HG03066 (cell line): ENCODE data around the gene CDC16.
A peak's percentile ranks its signal among the peaks of the same experiment; 100 is the strongest.

ENCODE experiments used
- ATAC-seq: cut with Tn5 transposase; IDR thresholded peaks from one replicate; pipeline ENCODE4 v1.9.1; 2021; ENCODE audit warnings: low read depth; ENCODE audit not compliant: unreplicated experiment

CDC16 gene

DNA sequence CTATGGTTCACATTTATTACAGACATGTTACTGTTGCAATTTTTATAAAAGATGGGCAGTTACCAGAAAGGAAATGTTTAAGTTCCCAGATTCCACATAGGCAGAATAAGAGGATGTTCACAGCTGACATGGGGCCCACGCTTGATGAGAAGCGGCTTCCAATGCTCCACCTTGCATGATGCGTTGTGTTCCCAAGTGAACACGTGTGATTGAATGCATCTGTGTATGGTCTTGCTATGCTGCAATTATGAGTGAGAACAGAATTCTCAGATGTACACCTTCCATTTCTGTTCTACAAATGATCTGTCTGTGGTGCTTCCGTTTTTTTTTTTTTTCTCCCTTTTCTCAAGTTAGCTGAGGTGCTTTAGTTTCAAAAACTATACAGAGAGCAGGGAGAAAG is 62.2 kb downstream of the CDC16 start:
- no peak for ATAC-seq

DNA sequence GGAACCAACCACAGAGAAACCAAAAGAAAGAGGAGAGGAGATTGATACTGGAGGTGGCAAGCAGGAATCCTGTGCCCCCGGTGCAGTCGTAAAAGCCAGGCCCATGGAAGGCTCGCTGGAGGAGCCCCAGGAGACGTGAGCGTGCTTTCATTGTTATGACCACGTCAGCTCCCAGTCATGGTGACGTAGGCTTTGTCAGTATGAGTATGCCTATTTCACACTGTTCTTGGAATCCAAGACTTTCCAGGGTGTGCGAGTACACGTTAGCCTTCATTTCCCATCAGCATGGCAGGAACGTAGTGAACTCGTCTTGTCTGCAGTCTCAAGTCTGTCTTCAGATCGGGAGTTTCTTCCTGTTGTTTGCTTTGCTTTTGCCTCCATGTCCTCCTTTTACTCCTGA is 64.2 kb downstream of the CDC16 start:
- no peak for ATAC-seq

DNA sequence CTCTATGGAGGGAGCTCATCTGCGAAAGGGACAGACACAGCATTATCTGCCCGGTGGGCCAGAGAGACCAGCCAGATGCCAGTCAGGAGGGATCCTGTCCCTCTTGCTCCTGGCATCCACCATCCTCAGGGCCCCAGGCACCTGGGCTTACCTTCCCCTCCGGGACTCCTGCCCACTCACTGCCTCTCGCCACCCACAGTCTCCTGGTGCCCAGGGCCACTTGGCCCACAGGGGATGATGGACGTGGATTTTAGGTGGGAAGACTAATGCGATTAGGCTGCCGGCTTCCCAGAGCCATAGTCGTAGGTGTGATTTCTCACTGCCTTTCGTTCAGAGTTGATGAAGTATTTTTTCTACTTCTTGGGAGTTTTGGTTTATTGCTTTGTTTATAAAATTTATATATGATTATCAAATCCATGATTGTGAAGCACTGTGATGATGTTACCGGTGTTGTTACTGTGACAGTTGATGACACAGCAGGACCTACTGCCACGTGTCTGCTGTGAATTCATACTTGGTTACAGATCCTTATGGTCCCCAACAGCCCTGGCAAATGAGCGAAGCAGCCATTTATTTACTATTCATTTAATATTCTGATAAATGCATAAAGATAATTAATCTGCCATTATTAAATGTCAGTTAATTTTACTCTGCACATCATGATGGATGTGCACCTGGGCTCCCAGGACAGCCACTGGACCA is 65.1 kb downstream of the CDC16 start:
- no peak for ATAC-seq

DNA sequence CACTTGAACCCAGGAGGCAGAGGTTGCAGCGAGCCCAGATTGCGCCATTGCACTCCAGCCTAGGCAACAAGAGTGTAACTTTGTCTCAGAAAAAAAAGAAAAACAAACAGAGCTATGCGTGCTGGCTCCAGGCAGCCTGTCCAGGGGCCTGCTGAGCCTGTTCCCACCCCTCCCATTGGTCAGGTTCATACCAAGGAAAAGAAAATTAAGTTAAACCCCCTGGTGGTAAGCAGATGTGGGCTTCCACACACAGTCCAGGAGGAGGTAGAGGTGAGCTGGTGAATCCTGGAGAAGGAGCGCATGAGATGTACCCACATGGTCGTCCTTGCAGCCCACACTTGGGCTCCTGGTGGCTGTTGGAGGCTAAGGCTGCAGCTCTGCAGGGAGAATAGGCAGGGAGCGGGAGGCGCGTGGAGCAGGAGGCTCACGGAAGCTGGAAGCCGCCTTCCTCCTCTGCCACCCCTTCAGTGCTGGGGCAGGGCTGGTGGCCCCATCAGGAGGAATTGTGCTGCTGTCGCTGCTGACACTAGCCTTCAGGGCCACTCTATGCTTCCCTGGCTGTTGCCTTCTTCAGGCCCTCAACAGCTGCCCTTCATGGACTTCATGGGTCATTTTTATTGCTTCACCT is 69.1 kb downstream of the CDC16 start:
- no peak for ATAC-seq

DNA sequence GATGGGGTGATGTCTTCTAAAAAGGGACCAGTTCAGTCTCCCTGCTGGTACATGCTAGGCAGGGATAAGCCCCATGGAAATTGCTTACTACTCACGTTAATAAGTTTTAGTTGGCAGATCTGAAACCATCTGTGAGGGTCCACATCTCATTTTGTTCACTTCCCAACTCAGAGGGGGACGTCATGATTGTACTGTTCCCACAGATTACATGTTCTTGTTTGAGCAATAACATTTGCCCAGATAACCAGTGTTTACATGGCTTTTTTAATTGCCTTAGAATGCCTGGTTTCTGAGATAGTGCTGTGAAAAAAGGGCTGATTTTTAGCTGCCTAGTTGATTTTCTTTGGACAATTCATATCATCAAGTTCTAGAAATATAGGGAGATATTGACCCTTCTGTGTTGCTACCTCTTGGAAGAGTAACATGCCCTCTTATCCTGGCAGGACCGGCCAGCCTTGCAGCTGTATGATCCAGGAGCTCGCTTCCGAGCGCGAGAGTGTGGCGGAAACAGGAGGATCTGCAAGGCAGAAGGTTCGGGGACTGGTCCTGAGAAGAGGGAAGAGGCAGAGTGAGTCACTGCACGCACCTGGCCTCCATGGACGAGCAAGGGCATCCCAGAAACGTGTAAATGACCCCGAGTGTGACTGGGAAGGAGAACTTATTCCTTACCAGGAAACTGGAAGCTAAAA is 69.8 kb downstream of the CDC16 start:
- ATAC-seq = no peak

DNA sequence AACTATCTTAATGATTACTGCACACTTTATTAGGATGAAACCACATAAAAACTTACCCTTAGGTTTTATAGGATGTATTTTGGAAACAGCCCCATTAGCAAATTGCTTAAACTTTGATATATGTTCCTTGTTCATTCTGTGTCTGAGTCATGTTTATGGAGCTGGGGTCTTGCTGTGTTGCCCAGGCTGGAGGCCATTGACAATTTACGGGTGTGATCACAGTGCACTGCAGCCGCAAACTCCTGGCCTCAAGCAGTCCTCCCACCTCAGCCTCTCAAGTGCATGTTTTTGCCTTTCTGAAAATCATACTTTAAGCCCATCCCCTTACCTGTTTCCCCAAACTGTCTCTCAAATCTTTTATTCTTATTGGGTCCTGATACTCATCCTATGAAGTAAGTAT is 74.4 kb downstream of the CDC16 start:
- ATAC-seq = no peak

DNA sequence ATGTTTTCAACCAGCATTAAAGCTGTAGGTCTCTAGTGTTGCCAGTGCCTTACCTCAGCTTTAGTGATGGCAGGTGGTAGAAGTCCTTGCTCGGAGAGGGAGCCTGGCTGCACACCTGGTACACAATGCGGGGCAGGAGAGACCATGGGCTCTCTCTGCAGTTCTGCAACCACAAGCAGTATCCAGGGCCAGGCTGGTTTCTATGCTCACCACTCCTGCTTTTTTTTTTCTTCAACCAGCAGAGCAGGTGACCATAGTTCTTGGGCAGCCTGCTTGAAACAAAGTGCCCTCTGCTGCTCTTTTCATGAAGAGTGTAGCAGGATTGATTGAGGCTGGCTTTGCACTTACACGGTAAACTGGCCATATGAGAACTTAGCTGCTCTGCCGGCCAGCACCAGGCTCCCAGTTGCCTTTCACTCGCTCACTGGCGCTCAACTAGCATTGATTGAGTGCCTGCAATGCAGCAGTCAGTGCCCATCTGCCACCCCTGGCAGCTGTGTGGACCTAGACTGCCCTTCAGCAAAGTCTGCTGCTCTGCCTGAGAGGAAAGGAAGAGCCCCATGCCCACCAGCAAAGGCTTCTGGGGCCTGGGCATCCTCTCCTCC is 75.2 kb downstream of the CDC16 start:
- no peak for ATAC-seq

DNA sequence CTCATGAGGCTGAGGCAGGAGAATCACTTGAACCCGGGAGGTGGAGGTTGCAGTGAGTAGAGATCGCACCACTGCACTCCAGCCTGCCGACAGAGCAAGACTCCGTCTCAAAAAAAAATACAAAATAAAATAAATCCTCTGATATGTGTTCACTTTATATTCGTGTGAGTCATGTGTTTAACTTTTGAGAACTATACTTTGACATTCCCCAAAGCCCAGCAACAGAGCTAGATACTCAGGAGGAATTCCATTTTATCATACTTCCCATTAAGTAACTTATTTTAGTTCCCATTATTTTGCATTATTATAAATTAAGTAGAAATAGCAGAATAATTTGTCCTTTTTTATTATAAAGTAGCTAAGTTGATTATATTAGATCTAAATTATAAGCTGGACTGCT is 76.3 kb downstream of the CDC16 start:
- ATAC-seq = no peak

DNA sequence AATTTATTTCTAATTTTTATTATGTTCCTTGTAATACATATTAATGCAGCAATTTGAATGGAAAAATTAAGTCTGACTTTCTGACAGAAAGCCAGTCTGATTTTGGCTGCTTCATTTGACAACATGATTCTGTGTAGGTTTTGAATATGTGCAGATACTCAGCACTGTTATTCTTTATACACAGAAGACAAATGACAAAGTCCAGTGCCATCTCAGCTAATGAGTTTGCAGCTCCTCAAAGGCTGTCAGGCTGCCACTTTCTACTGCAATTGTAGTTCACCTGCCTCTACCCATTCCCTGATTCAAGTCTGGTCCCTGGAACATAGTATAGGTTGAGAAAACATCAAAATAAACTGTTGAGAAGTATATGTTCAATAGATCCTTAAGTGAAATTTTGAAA is 76.7 kb downstream of the CDC16 start:
- no peak for ATAC-seq

DNA sequence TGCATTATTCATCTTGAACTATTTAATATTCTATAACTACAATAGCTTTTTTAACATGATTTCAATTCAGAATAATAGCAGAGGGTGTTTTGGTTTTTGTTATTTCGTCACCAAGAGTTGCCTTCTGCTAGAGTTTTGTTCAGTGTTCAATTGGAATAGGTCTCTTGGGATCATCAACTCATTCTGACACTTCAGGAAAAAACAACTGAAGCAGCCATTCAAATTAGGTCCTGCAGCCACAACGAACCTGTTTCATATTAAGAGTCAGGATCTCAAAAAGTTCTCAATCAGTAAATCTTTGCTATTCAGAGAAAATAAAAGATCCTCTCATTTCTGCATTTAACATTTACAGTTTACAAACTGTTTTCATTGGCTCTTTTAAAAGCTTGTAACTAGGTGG is 77.2 kb downstream of the CDC16 start:
- no peak for ATAC-seq

DNA sequence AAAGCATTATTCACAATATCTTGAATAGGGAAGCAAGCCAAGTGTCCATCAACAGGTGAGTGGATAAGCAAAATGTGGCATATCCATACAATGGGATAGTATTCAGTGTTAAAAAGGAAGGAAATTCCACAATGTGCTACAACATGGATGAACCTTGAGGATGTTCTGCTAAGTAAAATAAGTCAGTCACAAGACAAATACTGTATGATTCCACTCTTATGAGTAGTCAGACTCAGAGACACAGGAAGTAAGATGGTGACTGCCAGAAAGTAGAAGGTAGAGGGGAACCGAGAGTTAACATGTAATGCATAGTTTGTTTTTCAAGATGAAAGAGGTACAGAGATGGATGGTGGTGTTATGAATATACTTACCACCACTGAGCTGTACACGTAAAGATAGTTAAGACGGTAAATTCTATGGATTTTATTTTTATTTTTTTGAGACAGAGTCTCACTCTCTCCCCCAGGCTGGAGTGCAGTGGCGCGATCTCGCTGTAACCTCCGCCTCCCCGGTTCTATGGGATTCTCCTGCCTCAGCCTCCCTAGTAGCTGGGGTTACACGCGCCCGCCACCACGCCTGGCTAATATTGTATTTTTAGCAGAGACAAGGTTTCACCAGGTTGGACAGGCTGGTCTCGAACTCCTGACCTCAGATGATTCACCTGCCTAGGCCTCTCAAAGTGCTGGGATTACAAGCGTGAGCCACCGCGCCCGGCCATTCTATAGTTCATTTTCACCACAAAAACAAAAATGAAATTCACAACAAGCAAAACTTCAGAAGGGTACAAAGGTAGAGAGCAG is 78.6 kb downstream of the CDC16 start:
- ATAC-seq = no peak

DNA sequence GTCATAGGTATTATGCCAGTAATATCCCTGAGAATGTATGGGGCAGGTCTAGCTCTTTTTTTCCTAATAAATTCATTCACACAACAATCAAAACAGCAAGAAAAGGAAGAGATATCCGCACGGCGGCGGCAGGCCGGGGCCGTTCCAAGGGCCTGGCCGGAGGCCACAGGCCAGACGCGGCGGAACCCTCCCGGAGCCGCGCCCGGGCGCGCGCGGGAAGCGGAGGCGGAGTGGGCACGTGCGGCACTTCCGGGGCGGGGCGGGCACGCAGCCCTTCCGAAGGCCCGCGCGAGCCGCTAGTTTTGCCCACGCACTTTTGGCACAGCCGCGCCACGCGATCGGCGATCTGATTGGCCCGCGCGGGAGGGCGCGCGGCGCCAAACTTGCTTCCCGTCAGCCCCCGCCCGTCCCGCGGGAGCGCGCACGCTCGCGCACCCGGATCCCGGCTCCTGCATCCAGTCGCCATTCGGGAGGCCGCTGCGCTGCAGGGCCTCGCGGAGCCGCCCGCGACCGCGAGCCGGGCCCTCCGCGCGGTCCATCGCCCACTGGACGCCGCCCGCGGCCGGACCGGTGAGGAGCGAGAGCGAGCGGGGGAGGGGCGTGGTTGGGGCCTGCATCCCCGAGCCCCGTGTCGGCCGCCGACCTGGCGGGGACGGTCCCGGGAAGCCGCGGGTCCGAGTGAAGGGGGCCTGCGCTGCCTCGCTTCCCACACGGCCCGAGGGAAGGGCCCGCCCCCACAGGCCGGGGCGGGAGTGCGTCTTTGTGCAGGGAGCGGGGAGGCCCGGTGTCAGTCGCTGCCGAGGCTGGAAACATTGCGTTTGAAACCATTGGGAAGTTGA is 79.6 kb downstream of the CDC16 start, which contains the start of gene CHAMP1:
TSS of gene CHAMP1 (plus strand) at position 430 of the 839 bp plus-strand sequence. CDS start 9,340 bp downstream, outside the sequence.
- peak; percentile 80 for ATAC-seq

DNA sequence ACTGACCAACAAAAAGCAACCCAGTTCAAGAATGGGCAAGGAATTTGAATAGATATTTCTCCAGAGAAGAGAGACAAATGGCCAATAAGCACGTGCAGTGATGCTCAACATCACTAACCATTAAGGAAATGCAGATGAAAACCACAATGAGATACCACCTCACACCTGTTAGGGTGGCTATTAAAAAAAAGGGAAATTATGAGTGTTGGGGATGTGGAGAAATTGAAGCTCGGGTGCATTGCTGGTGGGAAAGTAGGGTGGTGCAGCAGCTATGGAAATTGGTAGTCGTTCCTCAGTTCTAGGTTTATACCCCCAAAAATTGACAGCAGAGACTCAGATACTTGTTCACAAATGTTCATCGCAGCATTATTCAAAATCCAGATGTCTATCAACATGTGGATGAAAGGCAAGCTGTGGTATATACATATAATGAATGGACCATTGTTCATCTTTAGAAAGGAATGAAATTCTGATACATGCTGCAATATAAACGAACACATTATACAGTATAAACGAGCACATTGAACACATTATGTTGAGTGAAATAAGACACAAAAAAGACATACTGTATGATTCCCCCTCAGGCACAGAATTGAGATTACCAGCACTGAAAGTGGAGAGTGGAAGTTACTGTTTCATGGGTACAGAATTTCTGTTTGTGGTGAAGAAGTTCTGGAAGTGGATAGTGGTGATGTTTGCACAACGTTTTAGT is 80.5 kb downstream of the CDC16 start:
- ATAC-seq = no peak

DNA sequence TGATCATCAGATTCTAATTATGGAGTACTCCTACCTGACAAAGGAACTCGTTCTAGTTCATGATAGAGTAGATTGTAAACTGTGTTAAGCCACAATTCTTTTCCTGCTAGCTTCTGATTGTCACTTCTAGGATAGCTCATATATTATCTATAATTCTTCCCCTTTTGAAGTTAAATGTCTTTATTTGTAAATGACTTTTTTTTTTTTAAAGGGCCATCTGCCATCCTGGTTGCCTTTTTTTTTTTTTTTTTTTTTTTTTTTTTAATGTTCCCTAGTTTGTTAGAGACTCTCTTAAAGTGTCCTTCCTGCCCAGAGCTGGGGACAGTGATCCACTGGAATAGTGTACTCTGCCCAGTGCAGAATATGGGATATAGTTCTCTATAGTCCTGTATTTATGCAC is 83.9 kb downstream of the CDC16 start:
- ATAC-seq = no peak

DNA sequence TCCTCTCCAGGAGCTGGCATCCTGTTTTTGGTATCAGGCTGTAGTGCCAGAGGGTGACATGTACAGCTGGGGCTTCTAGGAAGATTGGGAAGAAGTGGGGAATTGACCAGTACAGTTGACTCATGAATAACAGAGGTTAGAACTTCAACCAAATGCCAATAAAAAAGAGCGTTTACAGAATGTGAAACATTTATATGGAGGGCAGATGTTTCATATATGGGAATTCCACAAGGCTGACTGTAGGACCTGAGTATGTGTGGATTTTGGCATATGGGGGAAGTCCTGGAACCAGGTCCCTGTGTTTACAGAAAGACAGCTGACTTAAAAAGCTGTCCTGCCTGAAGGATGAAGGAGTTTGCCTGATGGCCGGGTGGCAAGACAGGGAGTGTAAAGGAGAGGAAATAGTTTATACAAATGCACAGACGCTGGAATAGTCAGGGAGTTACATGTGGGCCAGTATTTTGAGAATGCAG is 84.8 kb downstream of the CDC16 start:
- no peak for ATAC-seq

DNA sequence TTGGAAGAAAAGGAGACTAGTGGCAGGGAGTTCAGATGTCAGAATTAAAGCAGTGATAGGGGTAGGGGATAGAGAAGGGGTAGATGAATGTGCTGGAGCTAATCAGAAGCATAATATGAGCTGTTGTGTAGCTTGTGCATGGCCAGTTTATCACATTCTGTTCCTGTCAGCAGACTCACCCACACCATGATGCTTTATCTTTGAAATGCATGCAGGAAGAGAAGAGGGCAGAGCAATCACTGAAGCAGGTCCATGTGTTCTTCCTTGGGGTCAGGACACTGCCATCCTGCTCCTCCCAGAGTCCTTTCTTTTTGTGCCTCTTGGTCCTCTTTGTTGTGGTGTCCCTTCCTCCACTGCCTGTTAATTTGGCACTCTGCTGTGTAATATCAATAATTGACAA is 85.4 kb downstream of the CDC16 start:
- ATAC-seq = no peak

DNA sequence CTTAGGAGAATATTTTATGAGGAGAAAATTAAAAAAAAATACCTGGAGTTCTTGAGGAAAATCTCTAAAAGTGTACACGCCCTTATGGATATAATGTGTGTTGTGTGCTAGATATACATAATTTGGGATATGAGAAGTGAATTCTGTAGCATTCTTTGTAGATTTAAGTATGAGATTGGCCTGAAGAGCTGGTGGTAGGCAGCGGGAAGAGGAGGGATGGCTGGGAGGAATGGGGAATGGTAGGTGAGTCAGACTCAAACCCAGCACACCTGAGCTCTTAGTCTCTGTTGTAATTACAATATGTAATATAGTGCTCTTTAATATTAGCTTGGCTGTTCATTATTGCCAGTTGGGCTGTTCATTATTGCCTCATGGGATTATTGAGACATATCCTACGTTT is 86.6 kb downstream of the CDC16 start:
- no peak for ATAC-seq
